Measurements from ENCODE around the gene TPSB2.

The TPSB2 gene

DNA sequence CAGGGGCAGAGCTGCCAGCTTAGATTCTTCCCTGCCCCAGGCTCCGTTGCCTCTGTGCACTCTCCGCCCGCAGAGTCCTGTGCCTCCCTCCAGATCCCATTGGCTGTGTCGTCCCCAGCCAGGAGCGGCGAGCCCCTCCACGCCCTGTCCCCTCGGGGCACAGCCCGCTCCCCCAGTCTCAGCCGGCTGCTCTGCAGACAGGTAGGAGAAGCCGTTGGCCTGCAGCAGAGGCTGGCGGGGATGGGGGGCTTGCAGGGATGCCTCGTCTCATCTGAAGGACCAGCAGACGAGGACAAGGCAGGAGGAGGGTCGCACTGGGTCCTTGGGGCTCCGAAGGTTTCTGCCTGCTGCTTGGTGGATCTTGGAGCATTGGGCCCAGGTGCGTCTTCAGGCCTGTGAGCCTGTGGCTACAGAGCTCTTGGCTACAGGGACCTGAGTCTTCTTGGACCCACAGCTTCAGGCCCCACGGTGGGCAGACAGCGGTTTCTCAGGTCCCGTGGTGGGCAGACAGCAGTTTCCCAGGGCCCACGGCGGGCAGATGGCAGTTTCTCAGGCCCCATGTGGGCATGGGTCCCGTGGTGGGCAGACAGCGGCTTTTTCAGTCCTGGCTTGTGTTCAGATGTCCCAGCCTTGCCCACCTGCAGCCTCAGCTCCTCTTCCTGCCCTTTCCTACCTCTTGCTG is 10.9 kb downstream of the TPSB2 start:
- DNase-seq (ENCODE audit: low read depth), result no peak

DNA sequence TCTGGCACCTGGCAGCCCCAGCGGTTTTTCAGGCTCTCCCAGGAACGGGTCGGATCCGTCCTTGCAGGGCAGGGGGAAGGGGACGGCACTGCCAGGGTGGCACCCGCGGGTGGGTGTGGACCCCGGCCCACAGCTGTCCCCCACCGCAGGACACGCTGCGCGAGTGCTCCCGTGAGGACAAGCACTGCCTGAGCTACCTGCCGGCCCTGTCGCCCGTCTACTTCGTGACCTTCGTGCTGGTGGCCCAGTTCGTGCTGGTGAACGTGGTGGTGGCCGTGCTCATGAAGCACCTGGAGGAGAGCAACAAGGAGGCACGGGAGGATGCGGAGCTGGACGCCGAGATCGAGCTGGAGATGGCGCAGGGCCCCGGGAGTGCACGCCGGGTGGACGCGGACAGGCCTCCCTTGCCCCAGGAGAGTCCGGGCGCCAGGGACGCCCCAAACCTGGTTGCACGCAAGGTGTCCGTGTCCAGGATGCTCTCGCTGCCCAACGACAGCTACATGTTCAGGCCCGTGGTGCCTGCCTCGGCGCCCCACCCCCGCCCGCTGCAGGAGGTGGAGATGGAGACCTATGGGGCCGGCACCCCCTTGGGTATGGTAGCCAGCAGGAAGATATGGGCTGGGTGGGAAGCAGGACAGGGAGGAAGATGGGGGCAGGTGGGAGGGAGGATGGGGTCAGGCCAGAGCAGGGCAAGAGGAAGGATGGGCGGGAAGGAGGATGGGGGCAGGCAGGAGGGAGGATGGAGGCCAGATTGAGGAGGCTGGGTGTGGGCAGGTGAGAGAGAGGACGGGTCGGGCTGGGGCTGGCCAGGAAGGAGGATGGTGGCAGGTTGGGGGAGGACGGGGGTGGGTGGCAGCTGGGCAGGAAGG is 11.7 kb downstream of the TPSB2 start:
- no peak for DNase-seq (ENCODE audit: low read depth)

DNA sequence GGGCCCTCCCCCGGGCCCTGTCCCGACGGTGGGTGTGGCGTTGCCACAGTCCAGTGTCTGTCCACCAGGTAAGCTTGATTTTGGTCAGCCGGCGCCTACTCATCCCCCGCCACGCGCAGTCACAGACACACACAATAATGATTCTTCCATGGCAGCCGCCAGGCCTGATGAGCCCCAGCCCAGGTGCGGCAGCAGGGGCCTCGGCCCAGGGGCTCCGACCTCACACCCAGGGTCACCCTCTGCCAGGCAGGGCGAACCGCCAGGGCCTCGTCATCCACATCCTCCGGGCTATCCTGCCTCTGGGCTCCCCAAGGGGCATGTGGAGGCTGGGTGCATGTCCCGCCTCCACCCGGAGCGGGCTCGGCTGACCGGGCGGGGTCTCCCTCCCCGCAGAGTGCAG is 12.5 kb downstream of the TPSB2 start:
- DNase-seq (ENCODE audit: low read depth), result no peak

DNA sequence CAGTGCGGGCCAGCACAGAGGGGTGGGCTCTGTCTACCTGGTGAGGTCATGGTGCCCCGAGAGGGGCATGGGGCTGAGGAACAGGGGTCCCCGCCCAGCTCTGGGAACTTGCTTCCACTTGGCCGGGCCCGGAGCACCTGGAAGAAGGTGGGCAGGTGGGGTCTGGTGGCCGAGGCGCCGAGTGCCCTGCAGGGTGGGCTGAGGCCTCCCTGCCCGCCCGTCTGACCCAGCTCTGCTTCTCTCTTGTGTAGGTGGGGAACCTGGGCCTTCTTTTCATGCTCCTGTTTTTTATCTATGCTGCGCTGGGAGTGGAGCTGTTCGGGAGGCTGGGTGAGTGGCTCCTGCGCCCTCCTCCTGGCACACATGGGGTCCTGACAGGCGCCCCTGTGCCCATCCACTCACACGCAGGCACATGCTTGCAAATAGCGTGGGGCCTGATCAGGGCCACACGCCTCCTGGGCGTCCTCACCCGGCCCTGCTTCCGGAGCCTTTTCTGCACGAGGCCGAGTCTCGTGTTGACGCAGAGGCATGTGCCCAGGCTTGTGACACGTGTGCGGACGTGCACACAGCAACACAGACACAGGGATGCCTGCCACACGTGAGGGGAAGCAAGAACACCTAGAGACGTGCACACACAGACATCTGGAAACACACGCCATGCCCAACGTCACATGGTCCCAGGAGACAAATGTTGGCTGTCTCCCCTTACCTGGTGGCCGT is 13.1 kb downstream of the TPSB2 start:
- DNase-seq (ENCODE audit: low read depth), result no peak

DNA sequence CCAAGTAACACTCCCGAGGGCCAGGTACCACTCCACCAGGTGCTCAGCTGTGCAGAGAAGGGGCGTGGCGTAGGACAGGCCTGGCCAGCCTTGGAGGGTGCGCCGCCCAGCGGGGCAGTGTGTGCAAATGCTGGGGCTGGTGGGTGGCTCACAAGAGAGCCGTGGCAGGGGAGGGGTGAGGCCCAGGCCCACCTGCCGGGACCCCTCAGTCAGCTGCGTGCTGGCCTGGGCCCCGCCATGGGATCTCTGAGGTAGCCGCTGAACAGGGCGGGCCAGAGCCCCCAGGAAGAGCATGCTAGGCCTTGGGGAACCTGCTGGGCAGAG is 13.7 kb downstream of the TPSB2 start:
- DNase-seq (ENCODE audit: low read depth), result no peak

DNA sequence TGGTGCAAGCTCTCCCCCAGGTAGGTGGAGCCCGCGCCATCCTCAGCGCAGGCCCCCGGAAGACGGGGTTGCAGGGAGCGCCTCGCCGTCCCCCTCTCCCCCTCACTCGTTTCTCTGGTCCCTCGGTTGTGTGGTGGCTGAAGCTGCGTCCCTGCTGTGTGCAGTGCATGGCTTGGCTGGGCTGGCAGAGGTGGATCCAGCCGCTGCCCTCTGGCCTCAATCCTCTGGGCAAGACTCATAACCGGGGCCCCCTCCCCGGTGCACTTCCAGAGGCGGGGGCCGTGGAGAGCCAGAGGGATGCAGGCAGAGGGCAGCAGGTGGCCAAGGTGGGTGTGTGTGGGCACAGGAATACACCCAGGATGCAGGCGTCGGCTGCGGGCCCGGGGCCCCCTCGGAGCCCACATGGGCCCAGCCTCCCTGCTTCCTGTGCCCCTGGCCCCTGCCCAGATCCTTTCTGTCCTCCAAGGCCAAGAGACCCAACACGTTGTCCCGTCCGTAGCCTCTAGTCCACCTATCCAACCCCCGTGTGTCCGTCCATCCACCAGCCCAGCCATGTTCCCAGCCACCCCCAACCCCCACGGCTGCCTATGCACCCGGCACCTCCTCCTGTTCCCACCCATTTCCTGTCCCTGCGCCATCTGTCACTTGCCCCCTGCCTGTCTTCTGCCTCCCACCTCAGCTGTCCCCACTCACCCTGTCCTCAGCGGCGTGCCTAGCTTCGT is 14.2 kb downstream of the TPSB2 start:
- DNase-seq (ENCODE audit: low read depth), result no peak

DNA sequence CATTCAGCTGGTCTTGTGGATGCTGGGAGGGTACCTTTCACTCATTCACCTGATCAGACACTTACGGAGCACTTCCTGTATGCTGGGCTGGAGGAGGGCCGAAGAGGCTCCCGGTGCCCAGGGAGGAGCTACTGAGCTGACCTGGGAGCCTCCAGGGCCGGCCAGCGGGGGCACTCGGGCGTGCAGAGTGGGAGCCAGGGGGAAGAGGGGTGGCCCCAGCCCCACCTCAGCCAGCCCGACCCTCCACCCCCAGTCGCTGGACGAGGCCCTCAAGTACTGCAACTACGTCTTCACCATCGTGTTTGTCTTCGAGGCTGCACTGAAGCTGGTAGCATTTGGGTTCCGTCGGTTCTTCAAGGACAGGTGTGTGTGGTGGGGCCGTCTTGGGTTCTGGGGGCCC is 15.3 kb downstream of the TPSB2 start:
- no peak for DNase-seq (ENCODE audit: low read depth)

DNA sequence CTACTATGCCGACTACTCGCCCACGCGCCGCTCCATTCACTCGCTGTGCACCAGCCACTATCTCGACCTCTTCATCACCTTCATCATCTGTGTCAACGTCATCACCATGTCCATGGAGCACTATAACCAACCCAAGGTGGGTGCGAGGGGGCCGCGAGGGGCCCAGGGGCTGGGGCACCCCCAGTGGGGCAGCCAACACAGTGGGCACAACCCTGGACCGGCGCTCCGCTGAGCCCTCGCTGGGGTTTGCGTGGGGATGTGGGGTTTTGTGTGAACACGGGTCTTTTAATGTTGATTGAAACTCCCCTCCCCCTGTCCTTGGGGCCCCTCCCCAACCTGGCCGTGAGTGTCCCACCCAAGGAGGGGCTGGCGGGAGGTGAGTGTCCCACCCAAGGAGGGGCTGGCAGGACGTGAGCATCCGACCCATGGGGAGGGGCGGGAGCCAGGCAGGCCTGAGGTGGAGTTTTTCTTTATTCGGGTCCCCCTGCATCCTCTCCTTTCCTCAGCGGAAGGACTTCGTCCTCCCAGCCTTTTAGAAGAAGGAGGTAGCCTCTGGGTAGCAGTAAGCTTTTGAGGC is 16.1 kb downstream of the TPSB2 start:
- DNase-seq (ENCODE audit: low read depth), result no peak

DNA sequence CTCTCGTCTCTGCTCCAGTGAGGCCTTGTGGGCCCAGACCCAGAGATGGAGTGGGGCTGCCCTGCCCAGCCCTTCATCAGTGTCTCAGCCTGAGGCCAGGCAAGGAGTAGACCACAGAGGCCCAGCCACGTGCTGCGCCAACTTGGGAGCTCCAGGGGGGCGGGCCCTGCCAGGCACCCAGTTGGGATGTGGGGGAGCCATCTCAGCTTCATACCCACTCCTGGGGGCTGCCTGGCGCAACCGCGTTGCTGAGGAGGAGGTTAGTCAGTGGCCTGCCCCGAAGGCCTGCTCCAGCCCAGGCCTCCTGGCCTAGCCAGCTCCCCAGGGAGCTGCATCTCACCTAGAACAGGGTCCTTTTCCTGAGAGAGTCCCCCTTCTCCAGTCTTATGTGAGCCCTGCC is 16.8 kb downstream of the TPSB2 start:
- DNase-seq (ENCODE audit: low read depth), result no peak

DNA sequence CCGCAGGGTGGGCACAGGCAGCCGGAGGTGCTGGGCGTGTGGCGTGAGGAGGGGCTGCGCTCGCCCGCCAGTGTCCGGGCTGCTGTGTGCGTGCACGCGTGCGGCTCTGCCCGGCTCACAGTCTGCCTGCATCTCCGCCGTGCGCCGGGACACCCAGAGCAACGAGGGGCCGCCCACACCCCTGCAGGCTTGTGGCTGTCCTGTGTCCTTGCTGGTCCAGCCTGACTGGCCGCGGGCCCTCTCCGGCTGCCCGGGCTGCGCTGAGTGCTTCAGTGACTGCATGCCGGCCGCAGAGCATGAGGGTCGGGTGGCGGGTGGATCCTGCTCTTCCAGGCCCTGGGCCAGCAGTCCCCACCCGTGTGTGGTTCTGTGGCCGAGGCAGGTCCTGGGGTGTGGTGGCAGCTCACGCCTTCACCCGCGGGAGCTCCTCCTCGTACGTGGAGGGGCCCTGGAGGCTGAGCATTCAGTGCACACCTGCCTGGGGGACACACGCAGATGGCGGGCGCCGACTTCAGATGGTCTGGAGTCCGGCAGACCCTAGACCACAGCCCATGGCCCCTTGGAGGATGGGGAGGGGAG is 17.3 kb downstream of the TPSB2 start:
- no peak for DNase-seq (ENCODE audit: low read depth)

DNA sequence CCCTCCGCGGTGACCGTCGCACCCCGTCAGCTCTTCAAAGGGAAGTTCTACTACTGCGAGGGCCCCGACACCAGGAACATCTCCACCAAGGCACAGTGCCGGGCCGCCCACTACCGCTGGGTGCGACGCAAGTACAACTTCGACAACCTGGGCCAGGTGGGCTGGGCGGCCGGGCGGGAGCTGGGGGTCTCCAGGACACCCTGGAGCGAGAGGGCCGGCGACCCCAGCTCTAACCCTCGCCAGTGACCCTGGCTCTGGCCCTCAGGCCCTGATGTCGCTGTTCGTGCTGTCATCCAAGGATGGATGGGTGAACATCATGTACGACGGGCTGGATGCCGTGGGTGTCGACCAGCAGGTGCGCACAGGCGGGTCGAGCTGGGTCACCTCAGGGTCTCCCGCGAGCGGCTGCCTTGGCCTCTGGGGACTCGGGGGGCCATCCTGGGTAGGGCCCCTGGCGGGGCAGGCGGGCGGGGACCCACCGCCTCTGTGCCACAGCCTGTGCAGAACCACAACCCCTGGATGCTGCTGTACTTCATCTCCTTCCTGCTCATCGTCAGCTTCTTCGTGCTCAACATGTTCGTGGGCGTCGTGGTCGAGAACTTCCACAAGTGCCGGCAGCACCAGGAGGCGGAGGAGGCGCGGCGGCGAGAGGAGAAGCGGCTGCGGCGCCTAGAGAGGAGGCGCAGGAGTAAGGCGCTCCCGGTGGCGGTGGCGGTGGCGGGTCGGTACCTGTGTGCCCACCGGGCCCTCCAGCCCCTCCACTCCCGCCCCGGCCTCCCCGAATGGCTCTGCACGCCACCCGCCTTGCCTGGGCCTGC is 18.3 kb downstream of the TPSB2 start:
- DNase-seq (ENCODE audit: low read depth), result no peak

DNA sequence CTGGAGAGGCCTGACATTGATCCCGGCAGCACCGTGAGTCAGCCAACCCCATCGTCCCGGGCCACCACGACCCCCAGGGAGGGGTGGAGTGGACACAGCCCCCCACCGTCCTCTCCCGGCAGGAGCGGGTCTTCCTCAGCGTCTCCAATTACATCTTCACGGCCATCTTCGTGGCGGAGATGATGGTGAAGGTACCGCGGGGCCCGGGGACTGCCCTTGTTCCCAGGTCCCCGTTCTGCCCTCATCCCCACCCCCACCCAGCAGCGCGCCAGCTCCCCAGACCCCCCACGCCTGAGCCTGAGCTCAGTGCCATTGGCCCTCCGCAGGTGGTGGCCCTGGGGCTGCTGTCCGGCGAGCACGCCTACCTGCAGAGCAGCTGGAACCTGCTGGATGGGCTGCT is 19.5 kb downstream of the TPSB2 start:
- DNase-seq (ENCODE audit: low read depth), result no peak

DNA sequence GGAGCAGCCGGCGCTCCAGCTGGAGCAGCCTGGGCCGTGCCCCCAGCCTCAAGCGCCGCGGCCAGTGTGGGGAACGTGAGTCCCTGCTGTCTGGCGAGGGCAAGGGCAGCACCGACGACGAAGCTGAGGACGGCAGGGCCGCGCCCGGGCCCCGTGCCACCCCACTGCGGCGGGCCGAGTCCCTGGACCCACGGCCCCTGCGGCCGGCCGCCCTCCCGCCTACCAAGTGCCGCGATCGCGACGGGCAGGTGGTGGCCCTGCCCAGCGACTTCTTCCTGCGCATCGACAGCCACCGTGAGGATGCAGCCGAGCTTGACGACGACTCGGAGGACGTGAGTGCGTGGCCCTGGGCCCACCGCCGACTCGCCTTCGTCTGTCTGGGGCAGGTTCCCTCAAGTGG is 20.9 kb downstream of the TPSB2 start:
- DNase-seq (ENCODE audit: low read depth), result no peak

DNA sequence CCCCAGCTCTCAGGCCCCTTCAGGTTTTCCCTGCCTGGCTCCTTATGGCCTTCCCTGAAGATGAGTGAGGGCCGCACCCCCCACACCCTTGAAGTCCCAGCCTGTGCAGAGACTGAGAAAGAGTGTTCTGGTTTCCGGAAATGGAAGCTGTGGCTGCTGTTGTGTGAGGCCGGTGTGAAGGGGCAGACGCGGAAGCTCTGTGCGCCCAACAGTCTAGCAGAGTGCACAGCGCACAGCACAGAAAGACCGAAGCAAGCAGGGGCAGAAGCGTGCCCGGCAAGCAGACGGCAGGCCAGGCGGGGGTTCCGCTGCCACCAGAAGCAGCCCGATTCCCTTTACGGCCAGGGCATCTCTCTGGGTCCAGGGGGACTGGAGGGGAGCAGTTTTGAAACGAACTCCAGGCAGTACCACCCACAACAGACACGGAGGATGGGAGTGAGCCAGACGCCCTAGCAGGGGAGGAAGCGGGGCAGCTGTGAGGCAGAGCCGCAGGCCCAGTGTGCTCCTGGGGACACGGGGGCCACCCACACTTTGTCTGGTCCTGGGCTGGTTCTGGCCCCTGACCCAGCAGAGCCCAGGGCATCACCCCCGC is 21.6 kb downstream of the TPSB2 start:
- DNase-seq (ENCODE audit: low read depth), result no peak

DNA sequence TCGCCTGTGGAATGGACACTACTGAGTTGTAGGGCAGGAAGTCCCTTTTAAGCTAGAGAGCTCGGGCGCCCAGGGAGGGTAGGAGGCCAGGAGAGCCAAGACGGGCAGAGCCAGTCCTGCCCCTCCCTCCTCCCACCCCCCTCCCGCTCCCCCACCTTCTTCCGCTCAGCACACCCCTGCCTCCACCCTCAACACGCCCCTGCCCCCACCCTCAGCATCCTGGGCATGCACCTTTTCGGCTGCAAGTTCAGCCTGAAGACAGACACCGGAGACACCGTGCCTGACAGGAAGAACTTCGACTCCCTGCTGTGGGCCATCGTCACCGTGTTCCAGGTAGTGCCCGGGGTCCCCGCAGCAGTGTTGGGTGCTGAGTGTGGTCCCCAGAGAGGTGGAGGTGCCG is 23.2 kb downstream of the TPSB2 start:
- DNase-seq (ENCODE audit: low read depth), result no peak

DNA sequence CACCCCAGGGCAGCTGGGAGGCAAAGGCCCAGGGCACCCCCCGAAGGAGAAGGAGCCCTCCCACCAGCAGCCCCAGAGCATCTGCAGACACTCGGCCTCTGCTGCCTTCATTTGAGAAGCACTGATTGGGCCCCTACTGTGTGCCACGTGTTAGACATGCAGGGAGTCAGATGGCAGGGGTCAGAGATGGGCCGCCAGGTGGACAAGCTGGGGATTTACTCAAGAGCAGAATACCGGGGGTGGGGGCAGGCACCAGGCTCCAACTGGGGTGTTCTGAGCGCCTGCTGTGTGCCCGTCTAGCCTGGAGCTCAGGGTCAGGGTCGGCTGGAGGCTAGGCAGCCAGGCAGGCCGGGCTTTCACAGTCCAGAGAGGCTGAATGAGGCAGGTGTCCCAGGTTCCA is 23.7 kb downstream of the TPSB2 start:
- no peak for DNase-seq (ENCODE audit: low read depth)

DNA sequence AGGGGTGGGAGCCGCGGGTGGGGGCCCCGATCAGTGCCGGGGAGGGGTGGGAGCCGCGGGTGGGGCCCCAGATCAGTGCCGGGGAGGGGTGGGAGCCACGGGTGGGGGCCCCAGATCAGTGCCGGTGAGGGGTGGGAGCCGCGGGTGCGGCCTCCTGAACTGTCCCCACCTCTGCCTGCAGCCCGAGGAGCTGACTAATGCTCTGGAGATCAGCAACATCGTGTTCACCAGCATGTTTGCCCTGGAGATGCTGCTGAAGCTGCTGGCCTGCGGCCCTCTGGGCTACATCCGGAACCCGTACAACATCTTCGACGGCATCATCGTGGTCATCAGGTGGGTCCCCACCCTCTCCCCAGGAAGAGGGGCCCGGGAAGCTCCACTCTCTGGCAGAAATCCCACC is 25.1 kb downstream of the TPSB2 start:
- no peak for DNase-seq (ENCODE audit: low read depth)

DNA sequence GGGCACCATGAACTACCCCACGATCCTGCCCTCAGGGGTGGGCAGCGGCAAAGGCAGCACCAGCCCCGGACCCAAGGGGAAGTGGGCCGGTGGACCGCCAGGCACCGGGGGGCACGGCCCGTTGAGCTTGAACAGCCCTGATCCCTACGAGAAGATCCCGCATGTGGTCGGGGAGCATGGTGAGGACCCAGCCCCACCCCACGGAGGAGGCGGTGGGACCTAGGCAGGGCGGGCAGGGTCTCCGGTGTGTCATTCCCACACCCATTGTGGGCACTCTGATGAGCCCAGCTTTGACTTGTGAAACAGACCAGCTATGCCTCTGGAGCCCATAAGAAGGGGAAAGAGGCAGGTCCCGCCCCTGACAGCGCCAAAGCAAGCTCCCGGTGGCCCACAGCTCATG is 27.7 kb downstream of the TPSB2 start:
- no peak for DNase-seq (ENCODE audit: low read depth)

DNA sequence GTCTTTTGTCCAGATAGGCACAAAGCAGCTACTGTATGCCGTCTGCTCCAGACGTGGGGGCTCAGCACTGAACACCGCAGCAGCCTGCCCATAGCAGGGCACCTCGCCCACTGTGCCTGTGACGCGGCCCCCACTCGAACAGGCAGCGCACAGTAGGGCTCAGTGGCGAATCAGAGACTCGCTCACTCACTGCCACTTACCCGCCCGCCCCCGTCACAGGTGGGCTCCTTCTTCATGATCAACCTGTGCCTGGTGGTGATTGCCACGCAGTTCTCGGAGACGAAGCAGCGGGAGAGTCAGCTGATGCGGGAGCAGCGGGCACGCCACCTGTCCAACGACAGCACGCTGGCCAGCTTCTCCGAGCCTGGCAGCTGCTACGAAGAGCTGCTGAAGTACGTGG is 28.5 kb downstream of the TPSB2 start:
- DNase-seq (ENCODE audit: low read depth), result no peak

DNA sequence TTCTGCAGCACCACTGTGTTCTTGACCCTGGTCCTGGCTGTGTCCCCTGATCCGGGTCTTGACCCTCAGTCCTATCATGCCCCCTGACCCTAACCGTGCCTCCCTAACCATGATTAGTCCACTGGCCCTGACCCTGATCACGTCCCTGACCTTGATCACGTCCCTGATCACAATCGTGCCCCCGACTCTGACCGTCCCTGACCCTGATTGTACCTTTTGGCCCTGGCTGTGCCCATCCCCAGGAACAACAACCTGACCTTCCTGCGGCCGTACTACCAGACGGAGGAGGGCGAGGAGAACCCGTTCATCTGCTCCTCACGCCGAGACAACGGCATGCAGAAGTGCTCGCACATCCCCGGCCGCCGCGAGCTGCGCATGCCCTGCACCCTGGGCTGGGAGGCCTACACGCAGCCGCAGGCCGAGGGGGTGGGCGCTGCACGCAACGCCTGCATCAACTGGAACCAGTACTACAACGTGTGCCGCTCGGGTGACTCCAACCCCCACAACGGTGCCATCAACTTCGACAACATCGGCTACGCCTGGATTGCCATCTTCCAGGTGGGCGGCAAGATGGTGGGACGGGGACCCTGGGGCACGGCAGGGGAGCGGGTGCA is 29.9 kb downstream of the TPSB2 start:
- DNase-seq (ENCODE audit: low read depth), result no peak

All from activated T-cell treated with anti-CD3 and anti-CD28 coated beads for 48 hours (primary cell).